ENCODE results near the gene MGAT5. TPM values are rescaled to one million over a fixed set of nuclear protein-coding genes. Genes with fewer than 3 reads are reported as not detected.
A peak's percentile ranks its signal among the peaks of the same experiment; 100 is the strongest.
"Not testable (repeated sequence)": the region's sequence is repeated elsewhere in the genome, so short reads cannot be mapped to it uniquely, and the experiment has no call there.

Gene MGAT5
- total RNA-seq, 2 experiments from 2014 or later, result 44.5 to 44.9 TPM

- peak; percentile 14 for DNase-seq
- Mint-ChIP-seq H3K4me1 (no peaks in the 10 kb centered on the region), H3K27me3 (no peaks in the 10 kb centered on the region), H3K27ac (no peak overlapping the region), H3K9me3 (no peaks in the 10 kb centered on the region), H3K36me3 (ENCODE audit: low read depth) (no peaks in the 10 kb centered on the region), H3K4me3 (no peak overlapping the region)
- ChIA-PET POLR2A (no interaction called here), CTCF (interaction anchor here (1.0 to 1.8 kb wide), 2 partner anchors 11 to 13 kb away, joined by 4 to 5 read pairs; no protein-coding TSS in a partner anchor)
Measured at GRCh38 chr2:134463699-134464022, 209.8 kb downstream of the MGAT5 start.

- Mint-ChIP-seq H3K4me3 (no peak overlapping the region), H3K4me1 (no peaks in the 10 kb centered on the region), H3K27me3 (no peaks in the 10 kb centered on the region), H3K36me3 (ENCODE audit: low read depth) (no peaks in the 10 kb centered on the region), H3K9me3 (no peaks in the 10 kb centered on the region), H3K27ac (no peak overlapping the region)
- peak; percentile 3 for DNase-seq
- ChIA-PET POLR2A (no interaction called here), CTCF (interaction anchor here (1.8 kb wide), 1 partner anchor 13 kb away, joined by 5 read pairs; no protein-coding TSS in a partner anchor)
Measured at GRCh38 chr2:134465228-134466105, 211.6 kb downstream of the MGAT5 start.

DNA sequence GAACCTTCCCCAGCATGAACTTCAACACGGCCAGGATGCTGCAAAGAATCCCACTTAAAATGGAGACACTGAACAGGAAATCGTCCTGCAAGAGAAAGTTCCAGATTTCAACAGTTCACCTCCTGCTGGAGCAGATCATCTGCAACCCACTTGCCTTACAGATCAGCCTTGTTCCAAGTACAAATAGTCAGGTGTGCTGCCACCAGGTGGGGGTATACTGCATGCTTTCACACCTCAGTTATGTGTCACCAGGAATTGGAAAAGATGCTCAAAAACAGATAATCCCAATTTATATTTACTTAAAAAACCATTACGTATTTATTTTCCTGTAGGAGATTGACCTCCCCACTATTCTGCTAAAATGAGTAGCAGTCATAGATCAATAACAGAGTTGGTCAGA, 212.3 kb downstream of the MGAT5 start:
- no peaks in the 10 kb centered on the region for H3K27me3 Mint-ChIP-seq
- no peaks in the 10 kb centered on the region for H3K4me1 Mint-ChIP-seq
- POLR2A ChIA-PET, result no interaction called here
- peak; percentile 45 for DNase-seq
- H3K4me3 Mint-ChIP-seq, result no peak overlapping the region
- no peaks in the 10 kb centered on the region for H3K36me3 Mint-ChIP-seq (ENCODE audit: low read depth)
- H3K9me3 Mint-ChIP-seq, result no peaks in the 10 kb centered on the region
- no peak overlapping the region for H3K27ac Mint-ChIP-seq
- CTCF ChIA-PET, result no interaction called here

- ChIA-PET CTCF (no interaction called here), POLR2A (no interaction called here)
- H3K27ac Mint-ChIP-seq, result no peak overlapping the region
- DNase-seq, result no peak
- no peaks in the 10 kb centered on the region for H3K4me1 Mint-ChIP-seq
- H3K36me3 Mint-ChIP-seq (ENCODE audit: low read depth), result no peaks in the 10 kb centered on the region
- no peak overlapping the region for H3K4me3 Mint-ChIP-seq
- no peaks in the 10 kb centered on the region for H3K27me3 Mint-ChIP-seq
- no peaks in the 10 kb centered on the region for H3K9me3 Mint-ChIP-seq
Measured at GRCh38 chr2:134468164-134468563, 214.3 kb downstream of the MGAT5 start.

- ChIA-PET POLR2A (no interaction called here), CTCF (interaction anchor here (1.1 kb wide), 1 partner anchor 18 kb away, joined by 3 read pairs; no protein-coding TSS in a partner anchor)
- Mint-ChIP-seq H3K27ac (no peak overlapping the region), H3K4me1 (no peaks in the 10 kb centered on the region), H3K4me3 (no peak overlapping the region), H3K9me3 (peaks cover 3% of the 10 kb centered on the region), H3K27me3 (no peaks in the 10 kb centered on the region), H3K36me3 (ENCODE audit: low read depth) (no peaks in the 10 kb centered on the region)
- DNase-seq, result no peak
Measured at GRCh38 chr2:134468776-134469175, 214.9 kb downstream of the MGAT5 start.

GRCh38 chr2:134469516-134470115, 215.7 kb downstream of the MGAT5 start:
- POLR2A ChIA-PET, result interaction anchor here (1.0 kb wide), 1 partner anchor 34 kb away, joined by 3 read pairs; no protein-coding TSS in a partner anchor
- no peak overlapping the region for H3K4me3 Mint-ChIP-seq
- DNase-seq, result no peak

GRCh38 chr2:134470561-134471168, 216.8 kb downstream of the MGAT5 start:
- H3K27ac Mint-ChIP-seq, result no peak overlapping the region
- ChIA-PET CTCF (no interaction called here), POLR2A (interaction anchor here (1.0 kb wide), 1 partner anchor 35 kb away, joined by 3 read pairs; no protein-coding TSS in a partner anchor)
- no peaks in the 10 kb centered on the region for H3K27me3 Mint-ChIP-seq
- no peaks in the 10 kb centered on the region for H3K4me1 Mint-ChIP-seq
- no peak for DNase-seq
- H3K36me3 Mint-ChIP-seq (ENCODE audit: low read depth), result no peaks in the 10 kb centered on the region
- no peak overlapping the region for H3K4me3 Mint-ChIP-seq
- H3K9me3 Mint-ChIP-seq, result peaks cover 4% of the 10 kb centered on the region

More at GRCh38 chr2:134469516-134470115, 215.7 kb downstream of the MGAT5 start:
- Mint-ChIP-seq H3K27me3 (no peaks in the 10 kb centered on the region), H3K4me1 (no peaks in the 10 kb centered on the region), H3K27ac (no peak overlapping the region), H3K36me3 (ENCODE audit: low read depth) (no peaks in the 10 kb centered on the region), H3K9me3 (peaks cover 4% of the 10 kb centered on the region)
- CTCF ChIA-PET, result interaction anchor here (1.1 kb wide), 1 partner anchor 18 kb away, joined by 3 read pairs; no protein-coding TSS in a partner anchor

GRCh38 chr2:134476982-134477381, 223.1 kb downstream of the MGAT5 start:
- H3K4me3 Mint-ChIP-seq; DNase-seq; H3K36me3 Mint-ChIP-seq (ENCODE audit: low read depth); H3K27ac Mint-ChIP-seq; CTCF ChIA-PET; H3K27me3 Mint-ChIP-seq; H3K9me3 Mint-ChIP-seq; POLR2A ChIA-PET; H3K4me1 Mint-ChIP-seq: not testable (repeated sequence)

- DNase-seq, result no peak
- Mint-ChIP-seq H3K9me3 (no peaks in the 10 kb centered on the region), H3K4me1 (no peaks in the 10 kb centered on the region), H3K27me3 (peaks cover 5% of the 10 kb centered on the region), H3K4me3 (no peak overlapping the region), H3K36me3 (ENCODE audit: low read depth) (no peaks in the 10 kb centered on the region), H3K27ac (no peak overlapping the region)
- POLR2A ChIA-PET, result no interaction called here
- CTCF ChIA-PET, result no interaction called here
Measured at GRCh38 chr2:134479696-134480330, 225.9 kb downstream of the MGAT5 start.

DNA sequence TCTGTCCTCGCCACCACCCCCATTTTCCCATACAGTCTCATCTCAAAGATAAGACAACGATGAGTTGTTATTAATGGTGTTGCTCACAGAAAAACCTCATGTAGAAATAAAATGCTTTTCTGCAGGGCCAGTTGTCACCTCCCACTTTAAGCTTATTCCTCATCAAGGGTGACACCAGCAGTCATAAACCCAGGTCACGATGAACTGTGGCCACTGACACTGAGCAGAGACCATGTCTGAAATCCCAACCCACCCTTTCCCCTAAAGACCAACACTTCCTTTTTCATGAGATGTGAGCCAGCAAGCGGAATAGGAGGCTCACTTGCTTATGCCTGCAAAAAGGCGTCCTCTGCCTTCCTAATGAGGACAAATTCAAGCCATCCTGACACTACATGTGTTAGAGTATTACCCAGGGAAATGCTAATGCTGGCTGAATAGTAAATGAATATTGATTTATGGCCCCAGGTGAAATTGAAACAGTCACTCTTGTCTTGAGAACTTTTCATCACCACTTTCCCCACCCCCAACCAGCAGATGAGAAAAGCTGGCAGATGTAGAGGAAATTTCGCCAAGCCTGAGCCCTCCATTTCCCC, 228.4 kb downstream of the MGAT5 start:
- Mint-ChIP-seq H3K4me3 (no peak overlapping the region), H3K27ac (no peak overlapping the region), H3K9me3 (no peaks in the 10 kb centered on the region), H3K27me3 (peaks cover 4% of the 10 kb centered on the region), H3K36me3 (ENCODE audit: low read depth) (no peaks in the 10 kb centered on the region), H3K4me1 (no peaks in the 10 kb centered on the region)
- POLR2A ChIA-PET, result no interaction called here
- no peak for DNase-seq
- CTCF ChIA-PET, result no interaction called here

DNA sequence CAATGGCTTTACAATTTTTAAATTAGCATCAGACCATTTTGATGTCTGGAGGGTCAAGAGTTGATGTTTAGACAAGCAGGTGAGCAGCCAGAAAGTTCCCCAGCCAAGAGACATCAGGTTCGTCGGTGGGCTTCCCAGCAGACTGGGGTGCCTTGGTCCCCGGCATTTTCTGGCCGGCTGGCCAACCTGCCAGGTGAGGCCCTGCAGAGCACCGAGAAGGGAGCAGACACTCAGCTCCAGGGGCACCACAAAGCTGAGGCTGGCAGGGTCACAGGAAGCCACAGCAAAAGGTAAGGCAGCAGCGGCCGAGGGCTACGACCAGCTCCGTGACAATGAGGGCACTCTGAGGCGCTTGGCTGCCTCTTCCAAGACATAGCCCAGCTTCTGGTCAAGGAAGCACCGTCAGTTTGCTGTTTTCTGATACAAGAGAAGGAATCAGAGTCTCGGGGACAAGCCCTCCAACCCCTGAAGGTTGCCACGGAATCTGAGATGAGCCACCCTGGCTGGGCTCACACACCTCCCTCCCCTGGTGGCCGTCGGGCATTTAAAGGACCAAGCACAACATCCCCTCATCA, 229.0 kb downstream of the MGAT5 start:
- no peak overlapping the region for H3K27ac Mint-ChIP-seq
- H3K4me1 Mint-ChIP-seq, result no peaks in the 10 kb centered on the region
- POLR2A ChIA-PET, result no interaction called here

GRCh38 chr2:134489732-134490384, 236.0 kb downstream of the MGAT5 start:
- peaks cover 32% of the 10 kb centered on the region for H3K27me3 Mint-ChIP-seq
- no peaks in the 10 kb centered on the region for H3K36me3 Mint-ChIP-seq (ENCODE audit: low read depth)
- H3K4me1 Mint-ChIP-seq, result no peaks in the 10 kb centered on the region
- H3K9me3 Mint-ChIP-seq, result no peaks in the 10 kb centered on the region
- CTCF ChIA-PET, result no interaction called here
- no peak overlapping the region for H3K27ac Mint-ChIP-seq
- no peak overlapping the region for H3K4me3 Mint-ChIP-seq
- DNase-seq, result no peak
- POLR2A ChIA-PET, result no interaction called here

More for the DNA sequence above, 229.0 kb downstream of the MGAT5 start:
- no peak for DNase-seq
- Mint-ChIP-seq H3K9me3 (no peaks in the 10 kb centered on the region), H3K36me3 (ENCODE audit: low read depth) (no peaks in the 10 kb centered on the region), H3K27me3 (peaks cover 4% of the 10 kb centered on the region), H3K4me3 (no peak overlapping the region)
- CTCF ChIA-PET, result no interaction called here

All from activated CD4-positive, alpha-beta memory T cell treated with anti-CD3 and anti-CD28 coated beads, Interleukin-2, amount 10 ng/mL, durations not matched to agents 7 days and 5 days (primary cell).